H1 (cell line): ENCODE data around the gene HSF2. TPM values are rescaled to one million over a fixed set of nuclear protein-coding genes. Genes with fewer than 3 reads are reported as not detected.

Experiments
- CTCF ChIA-PET: fragments of 300-600 bp; sonication (Branson Sonifier 250); formaldehyde crosslinking; loops from one replicate; lab custom pipeline; 2021; ENCODE audit not compliant: partially characterized antibody; lab: Charles Lee
- POLR2A ChIA-PET: fragments of 300-600 bp; sonication (Branson Sonifier 250); formaldehyde crosslinking; loops from one replicate; lab custom pipeline; 2021; ENCODE audit warnings: inconsistent platforms; ENCODE audit not compliant: partially characterized antibody; lab: Charles Lee
- DNase-seq, 2 experiments: peaks; one replicate each; pipeline versions ENCODE4 v3.0.0 to v3.0.0-alpha.2; 2010 to 2022; ENCODE audit warnings: low spot score in 2 of 2, low read depth in 1 of 2, mixed read lengths in 1 of 2
- FAIRE-seq: peaks from 2 replicates; lab custom pipeline; 2011; peaks lifted over from hg19 to GRCh38; lab: Jason Lieb, UNC
- H2AFZ ChIP-seq: 2 replicates; pipeline ENCODE4 v1.8.1; 2012; ENCODE audit warnings: low read length, inconsistent platforms
- H2AK5ac ChIP-seq: 2 replicates; pipeline ENCODE4 v1.6.1; 2013; ENCODE audit warnings: low read depth, low read length
- H2BK120ac ChIP-seq: replicated peaks from 2 replicates; pipeline ENCODE3; 2013; ENCODE audit warnings: low read depth, low read length, inconsistent platforms
- H2BK12ac ChIP-seq: 2 replicates; pipeline ENCODE4 v1.6.1; 2013; ENCODE audit warnings: low read depth, low read length
- H2BK15ac ChIP-seq: 2 replicates; pipeline ENCODE4 v1.6.1; 2013; ENCODE audit warnings: low read length
- H2BK20ac ChIP-seq: 2 replicates; pipeline ENCODE4 v1.6.1; 2013; ENCODE audit warnings: low read length
- H2BK5ac ChIP-seq: 2 replicates; pipeline ENCODE4 v1.6.1; 2013; ENCODE audit warnings: low read depth, low read length
- H3K14ac ChIP-seq: 2 replicates; pipeline ENCODE4 v1.6.1; 2013; ENCODE audit warnings: inconsistent platforms; ENCODE audit not compliant: insufficient read length
- H3K18ac ChIP-seq: 2 replicates; pipeline ENCODE4 v1.6.1; 2013; ENCODE audit warnings: low read length; ENCODE audit errors: extremely low read depth
- H3K23ac ChIP-seq: 2 replicates; pipeline ENCODE4 v1.6.1; 2013; ENCODE audit warnings: inconsistent platforms; ENCODE audit not compliant: insufficient read length
- H3K23me2 ChIP-seq: 2 replicates; pipeline ENCODE4 v1.6.1; 2013; ENCODE audit warnings: low read depth, low read length
- H3K27ac ChIP-seq: 2 replicates; pipeline ENCODE4 v1.6.1; 2011; ENCODE audit warnings: low read depth, low read length, inconsistent platforms
- H3K27me3 ChIP-seq, 4 experiments: replicated peaks in 1 of 4; 1 replicate in 1 of 4; 2 replicates in 3 of 4; pipeline versions ENCODE4 v1.6.1 to v1.8.1; 2011 to 2013; ENCODE audit warnings: low read length in 3 of 4, mild to moderate bottlenecking in 3 of 4, inconsistent platforms in 2 of 4, mixed read lengths in 2 of 4, moderate library complexity in 1 of 4; ENCODE audit not compliant: control insufficient read depth in 3 of 4, insufficient read depth in 3 of 4; ENCODE audit errors: extremely low read depth in 1 of 4
- H3K36me3 ChIP-seq, 4 experiments: 2 replicates each; pipeline versions ENCODE4 v1.6.1 to v1.8.1; 2011 to 2013; ENCODE audit warnings: mild to moderate bottlenecking in 4 of 4, low read length in 3 of 4, moderate library complexity in 2 of 4, control low read depth in 1 of 4, inconsistent platforms in 1 of 4; ENCODE audit not compliant: insufficient read depth in 4 of 4, control insufficient read depth in 2 of 4
- H3K4ac ChIP-seq: replicated peaks from 2 replicates; pipeline ENCODE3; 2013; ENCODE audit warnings: low read length, low read depth, mixed read lengths, inconsistent platforms; ENCODE audit not compliant: insufficient read length
- H3K4me1 ChIP-seq, 4 experiments: replicated peaks in 1 of 4; 1 replicate in 1 of 4; 2 replicates in 3 of 4; pipeline versions ENCODE4 v1.6.1 to v1.8.1; 2011 to 2013; ENCODE audit warnings: low read length in 3 of 4, inconsistent platforms in 2 of 4, mixed read lengths in 1 of 4; ENCODE audit not compliant: insufficient read depth in 4 of 4, control insufficient read depth in 3 of 4
- H3K4me2 ChIP-seq, 2 experiments: 2 replicates each; pipeline versions ENCODE4 v1.6.1 to v1.8.1; 2011 to 2013; ENCODE audit warnings: low read depth in 2 of 2, low read length in 2 of 2, control low read depth in 1 of 2, inconsistent platforms in 1 of 2, mild to moderate bottlenecking in 1 of 2; ENCODE audit not compliant: insufficient read depth in 1 of 2
- H3K4me3 ChIP-seq, 4 experiments: fragments of 200-600, 300-600 bp in 1 of 4; sonication (generic), shearing (Covaris generic), sonication (Bioruptor Twin) in 1 of 4; 2 replicates each; pipeline versions ENCODE4 v1.5.1 to v1.8.1; 2011 to 2016; ENCODE audit warnings: low read length in 4 of 4, low read depth in 3 of 4, control low read depth in 2 of 4, inconsistent platforms in 2 of 4, mild to moderate bottlenecking in 2 of 4, mixed read lengths in 1 of 4, moderate library complexity in 1 of 4; ENCODE audit not compliant: insufficient read depth in 2 of 4; ENCODE audit errors: extremely low read depth in 1 of 4
- H3K56ac ChIP-seq: replicated peaks from 2 replicates; pipeline ENCODE3; 2013; ENCODE audit warnings: low read depth, mild to moderate bottlenecking, mixed read lengths, low read length, inconsistent platforms; ENCODE audit not compliant: insufficient read length
- H3K79me1 ChIP-seq: 2 replicates; pipeline ENCODE4 v1.6.1; 2013; ENCODE audit warnings: low read depth, low read length, control low read depth
- H3K79me2 ChIP-seq, 2 experiments: 2 replicates each; pipeline versions ENCODE4 v1.6.1 to v1.8.1; 2012 to 2013; ENCODE audit warnings: low read length in 2 of 2, mild to moderate bottlenecking in 2 of 2, inconsistent platforms in 1 of 2; ENCODE audit not compliant: insufficient read depth in 2 of 2, control insufficient read depth in 1 of 2
- H3K9ac ChIP-seq, 4 experiments: replicated peaks in 1 of 4; 1 replicate in 1 of 4; 2 replicates in 3 of 4; pipeline versions ENCODE4 v1.6.1 to v1.8.1; 2011 to 2013; ENCODE audit warnings: low read depth in 3 of 4, low read length in 3 of 4, control low read depth in 2 of 4, mild to moderate bottlenecking in 2 of 4, moderate library complexity in 2 of 4, inconsistent platforms in 1 of 4; ENCODE audit errors: extremely low read depth in 1 of 4
- H3K9me3 ChIP-seq, 2 experiments: 2 replicates each; pipeline versions ENCODE4 v1.6.1 to v1.8.1; 2012 to 2013; ENCODE audit warnings: mild to moderate bottlenecking in 2 of 2, moderate library complexity in 2 of 2, control low read depth in 1 of 2, inconsistent platforms in 1 of 2, low read depth in 1 of 2, low read length in 1 of 2, mixed read lengths in 1 of 2; ENCODE audit not compliant: insufficient read depth in 2 of 2
- H4K20me1 ChIP-seq, 2 experiments: replicated peaks in 1 of 2; 2 replicates each; pipeline versions ENCODE3 to v1.8.1; 2011 to 2013; ENCODE audit warnings: inconsistent platforms in 2 of 2, low read length in 2 of 2, mild to moderate bottlenecking in 1 of 2; ENCODE audit not compliant: insufficient read depth in 2 of 2, control insufficient read depth in 1 of 2
- H4K5ac ChIP-seq: 2 replicates; pipeline ENCODE4 v1.6.1; 2013; ENCODE audit warnings: low read length, low read depth, mixed read lengths, inconsistent platforms; ENCODE audit not compliant: insufficient read length
- H4K8ac ChIP-seq: 2 replicates; pipeline ENCODE4 v1.8.0; 2013; ENCODE audit warnings: mild to moderate bottlenecking, moderate library complexity, low read length, inconsistent platforms; ENCODE audit not compliant: insufficient read depth; ENCODE audit errors: extremely low read depth
- H4K91ac ChIP-seq: replicated peaks from 2 replicates; pipeline ENCODE3; 2013; ENCODE audit warnings: low read length, mixed read lengths, inconsistent platforms; ENCODE audit not compliant: insufficient read length
- BACH1 ChIP-seq: IDR thresholded peaks from 2 replicates; pipeline ENCODE4 v1.6.1; 2012; ENCODE audit warnings: low read length, improper control_type of control experiment
- CHD2 ChIP-seq: IDR thresholded peaks from 2 replicates; pipeline ENCODE4 v1.6.1; 2012; ENCODE audit warnings: low read length, improper control_type of control experiment
- HDAC2 ChIP-seq, 2 experiments: fragments of 300-600 bp in 1 of 2; sonication (generic) in 1 of 2; IDR thresholded peaks; 2 replicates each; pipeline ENCODE4 v1.6.1; 2011 to 2012; ENCODE audit warnings: low read depth in 2 of 2, low read length in 2 of 2, mild to moderate bottlenecking in 2 of 2, moderate library complexity in 2 of 2, borderline replicate concordance in 1 of 2, inconsistent platforms in 1 of 2
- KDM5A ChIP-seq: fragments of 200-600 bp; IDR thresholded peaks from 2 replicates; pipeline ENCODE4 v1.7.1; 2012; ENCODE audit warnings: mild to moderate bottlenecking, low read length, inconsistent platforms, mixed read lengths
- POU5F1 ChIP-seq: IDR thresholded peaks from 2 replicates; pipeline ENCODE4 v1.6.1; 2011; ENCODE audit warnings: low read depth, mild to moderate bottlenecking, low read length, moderate library complexity
- SIRT6 ChIP-seq: IDR thresholded peaks from one replicate; pipeline ENCODE4 v1.7.1; 2012; ENCODE audit warnings: low read length, inconsistent platforms
- TAF1 ChIP-seq: IDR thresholded peaks from 2 replicates; pipeline ENCODE4 v1.6.1; 2011; ENCODE audit warnings: mild to moderate bottlenecking, low read depth, low read length
- TEAD4 ChIP-seq: IDR thresholded peaks from 2 replicates; pipeline ENCODE4 v1.6.1; 2012; ENCODE audit warnings: low read depth, low read length, inconsistent platforms, mixed read lengths
- WGBS, 2 experiments: shearing (Covaris generic) in 1 of 2; methylation state at CpG; one replicate each; pipeline versions ENCODE4 v1.1.6 to v1.1.7; 2013 to 2015; ENCODE audit warnings: low lambda C conversion rate in 2 of 2, mixed read lengths in 2 of 2, inconsistent platforms in 1 of 2, low coverage in 1 of 2, missing lambda C conversion rate in 1 of 2; ENCODE audit not compliant: insufficient replicate concordance in 2 of 2, insufficient coverage in 1 of 2, insufficient read length in 1 of 2; ENCODE audit errors: extremely low coverage in 1 of 2, missing lambda C conversion rate in 1 of 2; 5-methylcytosine and 5-hydroxymethylcytosine counted together
- polyA plus RNA-seq, 7 experiments: library from polyadenylated mRNA; depleted of rRNA in 3 of 7; stranded (reverse) in 5 of 7; unstranded in 2 of 7; fragments of >200 nt in 5 of 7; fragments of 200-250 nt in 2 of 7; gene quantifications; 1 replicate in 5 of 7; 2 replicates in 1 of 7; 4 replicates in 1 of 7; pipeline versions ENCODE4 v1.2.1 to v1.2.3, GENCODE V29; 2011 to 2013; ENCODE audit warnings: missing spikeins in 2 of 7, mixed read lengths in 2 of 7
- total RNA-seq: library from RNA; stranded (reverse); fragmentation: NEBNext Ultra II Directional; extraction: Animal tissue kit (Norgen Biotek cat#: 25700); gene quantifications from 2 replicates; pipeline ENCODE4 v1.2.1, GENCODE V29; 2021

HSF2 gene
- total and polyA plus RNA-seq, 2 of the 8 experiments (the other 6 are each of a cell fraction or from before 2014, with no cell fraction given) = 16.3 to 18.3 TPM

DNA sequence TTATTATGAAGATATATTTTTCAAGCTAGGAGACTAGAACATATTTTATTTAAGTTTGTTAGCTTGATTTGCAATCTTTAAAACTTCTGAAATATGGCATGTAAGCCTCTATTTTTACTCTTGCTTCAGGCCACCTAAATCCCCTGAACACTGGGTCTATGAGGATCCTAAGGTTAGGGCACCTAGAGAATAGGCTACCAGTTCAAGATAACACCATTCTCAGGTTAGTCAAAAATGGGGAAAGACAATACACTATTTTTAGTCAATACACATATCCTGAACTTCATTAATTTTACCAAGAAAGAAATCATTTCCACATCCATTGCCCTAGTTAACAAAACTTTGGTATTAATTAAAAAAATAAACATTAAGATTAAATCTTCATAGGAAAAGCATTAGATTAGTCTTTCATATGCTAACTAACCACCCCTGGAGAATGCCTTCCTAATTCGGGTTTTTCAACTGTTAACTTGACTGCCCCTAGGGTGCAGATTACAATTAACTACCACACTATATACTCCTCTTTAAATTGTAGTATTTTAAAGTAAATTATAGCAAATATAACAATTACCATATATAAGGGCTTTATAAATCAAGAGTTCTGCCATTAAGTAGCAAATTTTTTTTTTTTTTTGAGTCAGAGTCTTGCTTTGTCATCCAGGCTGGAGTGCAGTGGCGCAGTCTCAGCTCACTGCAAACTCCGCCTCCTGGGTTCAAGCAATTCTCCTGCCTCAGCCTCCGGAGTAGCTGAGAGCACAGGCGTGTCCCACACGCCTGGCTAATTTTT lies 6.7 kb upstream of the HSF2 start:
- Histone ChIP-seq H3K36me3 (no peaks in the 10 kb centered on the region), H3K4me1 (peaks cover 0 to 6% (median 0%) of the 10 kb centered on the region in 4 experiments; a peak in 1 of 7 replicates), H2BK5ac (no peak overlapping the region), H3K4ac (no peak overlapping the region), H2AK5ac (no peak overlapping the region), H3K9ac (no peak overlapping the region), H2BK120ac (no peak overlapping the region), H2BK15ac (no peak overlapping the region), H2BK20ac (no peak overlapping the region), H4K5ac (no peak overlapping the region), H3K23ac (no peak overlapping the region), H4K20me1 (peaks cover 10 to 11% of the 10 kb centered on the region in 2 experiments), H3K4me3 (no peak overlapping the region), H3K56ac (no peak overlapping the region), H2AFZ (no peak overlapping the region), H3K79me1 (no peaks in the 10 kb centered on the region), H3K4me2 (no peak overlapping the region), H3K27ac (no peak overlapping the region), H3K14ac (no peak overlapping the region), H4K8ac (no peak overlapping the region), H3K23me2 (no peaks in the 10 kb centered on the region), H3K79me2 (no peaks in the 10 kb centered on the region), H2BK12ac (no peak overlapping the region), H4K91ac (no peak overlapping the region), H3K18ac (no peak overlapping the region), H3K27me3 (peaks cover 37 to 92% (median 73%) of the 10 kb centered on the region in 4 experiments), H3K9me3 (no peaks in the 10 kb centered on the region)
- 23% methylated on average over 6 of the region's 6 CpGs; no CpG with 5 or more reads in 1 of the 2 experiments for WGBS, 2 experiments
- ChIA-PET CTCF (interaction anchor here (0.7 to 3.5 kb wide), 4 partner anchors 10 to 137 kb away, joined by 3 to 18 read pairs (median 3); no protein-coding TSS in a partner anchor), POLR2A (interaction anchor here (0.7 to 1.6 kb wide), 2 partner anchors 9 kb away, joined by 3 to 4 read pairs; no protein-coding TSS in a partner anchor)
- FAIRE-seq (no peak), DNase-seq (no peak)
- TF ChIP-seq TEAD4 = 0 out of 2 replicates have a peak, but pooled peaks have one; percentile 11
- TF ChIP-seq TAF1 = no peak
- no peak for TF ChIP-seq KDM5A
- TF ChIP-seq SIRT6 = no peak
- TF ChIP-seq POU5F1 = no peak
- no peak for TF ChIP-seq BACH1
- TF ChIP-seq HDAC2 (IDR thresholded peaks at IDR 0.05; ENCODE audit: borderline replicate concordance in 1 of 2, low read depth in 2 of 2, low read length in 2 of 2) = 0 out of 4 replicates have a peak, but pooled peaks of 1 of the 2 experiments have one; percentile 26
- TF ChIP-seq CHD2 = no peak
